GM19463 (cell line): ENCODE measurements around the gene HOXB8.

ENCODE experiments used
- ATAC-seq: cut with Tn5 transposase; IDR thresholded peaks from one replicate; pipeline ENCODE4 v1.9.1; 2021; ENCODE audit warnings: mild to moderate bottlenecking, moderate library complexity; ENCODE audit not compliant: unreplicated experiment

The HOXB8 gene

GRCh38 chr17:48611213-48611612 lies 3.9 kb downstream of the HOXB8 start:
- ATAC-seq: no peak

GRCh38 chr17:48610282-48611211 lies 4.5 kb downstream of the HOXB8 start, which contains the start of gene HOXB7:
TSS of gene HOXB7 (minus strand) at chr17:48611017. CDS start at chr17:48610918, 99 bp downstream.
- no peak for ATAC-seq

GRCh38 chr17:48609759-48610281 lies 5.3 kb downstream of the HOXB8 start:
- no peak for ATAC-seq

GRCh38 chr17:48609033-48609432 lies 6.1 kb downstream of the HOXB8 start:
- ATAC-seq: no peak

- no peak for ATAC-seq
These were observed 6.6 kb downstream of the HOXB8 start for GRCh38 chr17:48608494-48608834.

GRCh38 chr17:48606892-48607614 lies 8.0 kb downstream of the HOXB8 start:
- ATAC-seq: no peak

- no peak for ATAC-seq
These were observed 8.9 kb downstream of the HOXB8 start for GRCh38 chr17:48605991-48606891.

GRCh38 chr17:48605409-48605919 lies 9.6 kb downstream of the HOXB8 start:
- ATAC-seq: no peak

GRCh38 chr17:48604770-48605329 lies 10.2 kb downstream of the HOXB8 start, which contains the start of gene HOXB6:
TSS of gene HOXB6 (minus strand) at chr17:48604986. CDS start at chr17:48598150, 6,836 bp downstream.
- no peak for ATAC-seq

GRCh38 chr17:48603959-48604769 lies 10.9 kb downstream of the HOXB8 start:
- no peak for ATAC-seq

GRCh38 chr17:48601539-48602425 lies 13.3 kb downstream of the HOXB8 start:
- no peak for ATAC-seq

- no peak for ATAC-seq
These were observed 13.9 kb downstream of the HOXB8 start for GRCh38 chr17:48601207-48601538.

- ATAC-seq: no peak
These were observed 14.6 kb downstream of the HOXB8 start for GRCh38 chr17:48600244-48601098.

- no peak for ATAC-seq
These were observed 15.7 kb downstream of the HOXB8 start for GRCh38 chr17:48599354-48599753.

- no peak for ATAC-seq
These were observed 16.4 kb downstream of the HOXB8 start for GRCh38 chr17:48598736-48599135.

- ATAC-seq: no peak
These were observed 17.1 kb downstream of the HOXB8 start for GRCh38 chr17:48597778-48598631.

GRCh38 chr17:48597528-48597777 lies 17.6 kb downstream of the HOXB8 start:
- ATAC-seq: no peak
